AG20443 (cell line): Measurements from ENCODE around the gene ZNF91.
"Not testable (repeated sequence)": the region's sequence is repeated elsewhere in the genome, so short reads cannot be mapped to it uniquely, and the experiment has no call there.

ENCODE experiments used
- DNase-seq: peaks from one replicate; pipeline ENCODE4 v3.0.0; 2012; ENCODE audit warnings: low spot score, mixed read lengths

The ZNF91 gene

GRCh38 chr19:23395041-23395721, at the start of gene ZNF91:
ZNF91 (minus strand) TSS chr19:23395471; CDS start chr19:23395354, 117 bp downstream.
- peak; percentile 88 for DNase-seq

DNA sequence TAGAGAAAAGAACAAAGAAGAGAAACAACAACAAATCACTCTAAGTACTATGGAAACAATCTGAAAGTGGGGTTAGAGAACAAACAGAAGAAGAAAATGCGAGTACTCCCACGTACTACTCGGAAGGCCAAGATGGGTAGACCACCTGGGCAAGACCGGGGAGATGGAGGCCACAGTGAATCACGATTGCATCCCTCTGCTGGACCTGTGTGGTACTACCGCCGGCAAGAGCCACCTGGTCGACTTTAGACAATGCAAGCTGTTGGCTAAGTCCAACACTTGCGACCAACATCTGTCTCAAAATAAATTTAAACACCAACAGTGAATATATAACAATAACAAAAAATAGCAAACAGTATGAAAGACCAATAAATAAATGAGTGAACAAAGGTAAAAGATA, 45.5 kb upstream of the ZNF91 start:
- DNase-seq, result no peak

DNA sequence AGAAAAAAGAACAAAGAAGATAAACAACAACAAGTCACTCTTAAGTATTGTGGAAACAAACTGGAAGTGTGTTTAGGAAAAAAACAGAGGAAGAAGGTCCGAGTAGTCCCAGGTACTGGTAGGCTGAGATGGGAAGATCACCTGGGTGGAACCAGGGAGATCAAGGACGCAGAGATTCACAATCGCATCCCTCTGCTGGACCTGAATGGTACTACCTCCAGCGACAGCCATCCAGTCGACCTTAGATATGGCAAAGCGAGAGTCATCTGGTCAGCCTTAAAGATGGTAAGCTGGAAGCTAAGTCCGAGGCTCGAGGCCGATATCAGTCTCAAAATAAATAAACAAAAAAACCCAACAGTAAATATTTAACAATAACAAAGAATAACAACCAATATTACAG, 44.9 kb upstream of the ZNF91 start:
- no peak for DNase-seq

GRCh38 chr19:23439623-23440022, 44.4 kb upstream of the ZNF91 start:
- no peak for DNase-seq

DNA sequence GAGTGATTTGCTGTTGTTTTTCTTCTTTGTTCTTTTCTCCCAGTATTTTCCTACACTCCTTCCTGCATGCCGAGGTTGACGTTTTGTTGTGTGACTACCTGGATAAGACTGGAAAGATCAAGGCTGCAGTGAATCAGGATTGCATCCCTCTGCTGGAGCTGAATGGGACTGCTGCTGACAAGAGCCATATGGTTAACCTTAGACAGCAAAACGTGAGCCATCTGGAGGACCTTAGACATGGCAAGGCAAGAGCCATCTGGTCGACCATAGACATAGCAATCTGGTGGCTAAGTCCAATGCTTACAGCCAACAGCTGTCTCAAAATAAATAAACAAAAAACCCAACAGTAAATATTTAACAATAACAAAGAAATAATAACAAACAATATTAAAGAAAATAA, 42.6 kb upstream of the ZNF91 start:
- DNase-seq, result no peak

DNA sequence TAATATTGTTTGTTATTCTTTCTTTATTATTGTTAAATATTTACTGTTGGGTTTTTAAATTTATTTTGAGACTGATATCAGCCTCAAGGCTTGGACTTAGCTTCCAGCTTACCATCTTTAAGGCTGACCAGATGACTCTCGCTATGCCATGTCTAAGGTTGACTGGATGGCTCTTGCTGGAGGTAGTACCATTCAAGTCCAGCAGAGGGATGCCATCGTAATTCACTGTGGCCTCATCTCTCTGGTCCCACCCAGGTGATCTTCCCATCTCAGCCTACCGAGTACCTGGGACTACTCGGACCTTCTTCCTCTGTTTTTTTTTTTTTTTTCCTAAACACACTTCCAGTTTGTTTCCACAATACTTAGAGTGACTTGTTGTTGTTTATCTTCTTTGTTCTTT, 41.7 kb upstream of the ZNF91 start:
- no peak for DNase-seq

DNA sequence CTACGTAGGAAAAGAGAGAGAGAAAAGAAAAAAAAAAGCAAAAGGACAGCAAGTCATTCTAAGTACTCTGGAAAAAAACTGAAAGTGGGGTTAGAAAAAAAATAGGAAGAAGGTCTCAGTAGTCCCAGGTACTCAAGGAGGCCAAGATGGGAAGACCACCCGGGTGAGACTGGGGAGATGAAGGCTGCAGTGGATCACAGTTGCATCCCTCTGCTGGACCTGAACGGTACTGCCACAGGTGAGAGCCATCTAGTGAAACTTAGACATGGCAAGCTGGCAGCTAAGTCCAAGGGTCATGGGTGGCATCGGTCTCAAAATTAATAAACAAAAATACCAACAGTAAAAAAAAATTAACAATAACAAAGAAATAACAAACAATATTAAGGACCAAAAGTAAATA, 41.0 kb upstream of the ZNF91 start:
- DNase-seq, result no peak

GRCh38 chr19:23420824-23421223, 25.6 kb upstream of the ZNF91 start:
- DNase-seq, result no peak

GRCh38 chr19:23419261-23419660, 24.0 kb upstream of the ZNF91 start:
- not testable (repeated sequence) for DNase-seq

- peak; percentile 59 for DNase-seq
These were observed 20.4 kb upstream of the ZNF91 start for GRCh38 chr19:23415561-23416191.

DNA sequence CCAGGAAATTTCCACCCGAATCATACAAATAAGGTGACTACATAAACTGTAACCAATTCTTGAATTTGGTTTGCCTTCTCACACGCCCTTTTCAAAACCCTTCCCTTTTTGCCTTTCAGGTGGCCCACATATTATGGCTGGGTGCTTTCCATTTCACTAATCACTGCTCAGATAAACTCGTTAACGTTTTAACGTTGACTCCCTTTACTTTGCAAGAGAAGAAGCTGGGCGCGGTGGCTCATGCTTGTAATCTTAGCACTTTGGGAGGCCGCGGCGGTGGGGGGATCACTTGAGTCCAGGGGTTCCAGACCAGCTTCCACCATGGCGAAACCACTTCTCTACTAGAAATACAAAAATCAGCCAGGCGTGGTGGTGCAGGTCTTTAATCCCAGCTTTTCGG, 19.8 kb upstream of the ZNF91 start:
- DNase-seq, result no peak

GRCh38 chr19:23410155-23410554, 14.9 kb upstream of the ZNF91 start:
- DNase-seq, result no peak

DNA sequence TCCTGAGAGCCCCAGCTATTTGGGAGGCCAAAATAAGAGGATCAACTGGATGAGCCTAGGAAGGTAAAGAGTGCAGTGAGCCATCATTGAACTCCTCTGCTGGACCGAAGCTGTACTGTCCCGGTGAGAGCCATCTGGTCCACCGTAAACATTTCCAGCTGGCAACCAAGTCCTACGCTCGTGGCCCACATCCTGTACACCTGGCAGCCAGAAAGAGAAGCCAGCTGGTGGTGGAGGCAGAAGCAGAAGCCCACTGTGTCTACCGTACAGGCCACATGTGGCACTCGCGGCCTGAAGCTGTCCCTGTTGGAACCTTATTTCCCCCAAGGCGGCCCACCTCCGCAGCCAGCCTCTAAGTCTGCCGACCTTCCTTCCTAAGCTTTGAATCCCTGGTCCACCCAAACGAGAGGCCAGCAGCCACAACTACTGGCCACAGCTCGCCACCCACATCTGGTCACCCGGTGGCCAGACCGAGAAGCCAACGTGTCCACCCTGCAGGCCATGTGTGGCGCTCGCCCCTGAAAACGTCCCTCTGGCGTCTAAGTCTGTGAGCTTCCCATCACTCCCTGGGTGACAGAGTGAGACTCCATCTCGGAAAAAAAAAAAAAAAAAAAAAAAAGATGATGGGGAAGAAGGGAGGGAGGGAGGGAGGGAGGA, 14.2 kb upstream of the ZNF91 start:
- no peak for DNase-seq

DNA sequence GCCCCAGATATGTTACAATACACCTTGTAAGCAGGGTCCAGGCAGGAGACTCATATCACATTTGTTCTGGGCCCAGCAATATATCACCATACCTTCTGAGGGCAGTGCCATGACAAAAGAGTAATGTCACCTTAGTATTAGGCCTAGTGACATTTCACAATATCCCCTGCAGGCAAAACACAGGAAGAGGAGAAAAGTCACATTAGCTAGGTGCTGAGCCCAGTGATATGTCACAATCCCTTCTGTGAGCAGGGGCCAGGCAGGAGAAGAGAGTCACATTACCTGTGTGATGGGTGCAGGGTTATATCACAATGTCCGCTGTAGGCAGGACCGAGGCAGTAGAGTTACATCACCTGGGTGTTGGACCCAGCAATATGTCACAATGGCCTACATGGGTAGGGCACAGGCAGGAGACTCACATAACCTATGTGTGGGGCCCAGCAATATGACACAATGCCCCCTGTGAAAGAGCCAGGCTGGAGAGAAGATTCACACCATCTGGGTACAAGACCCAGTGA, 12.4 kb upstream of the ZNF91 start:
- no peak for DNase-seq

DNA sequence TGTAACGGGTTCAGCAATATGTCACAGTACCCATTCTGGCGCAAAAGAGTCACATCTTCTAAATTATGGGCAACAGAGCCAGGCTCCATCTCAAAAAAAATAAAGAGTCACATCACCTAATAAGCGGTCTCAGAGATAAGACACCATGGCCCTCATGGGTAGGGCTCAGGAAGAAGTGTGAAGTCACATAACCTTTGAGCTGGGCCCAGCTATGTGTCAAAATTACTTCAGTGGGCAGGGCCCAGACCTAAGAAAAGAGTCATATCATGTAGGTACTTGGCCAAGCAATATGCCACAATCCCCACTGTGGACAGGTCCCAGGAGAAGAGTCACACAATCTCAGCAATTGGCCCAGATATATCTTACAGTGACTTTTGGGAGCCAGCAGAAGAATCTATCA, 11.4 kb upstream of the ZNF91 start:
- DNase-seq, result no peak

DNA sequence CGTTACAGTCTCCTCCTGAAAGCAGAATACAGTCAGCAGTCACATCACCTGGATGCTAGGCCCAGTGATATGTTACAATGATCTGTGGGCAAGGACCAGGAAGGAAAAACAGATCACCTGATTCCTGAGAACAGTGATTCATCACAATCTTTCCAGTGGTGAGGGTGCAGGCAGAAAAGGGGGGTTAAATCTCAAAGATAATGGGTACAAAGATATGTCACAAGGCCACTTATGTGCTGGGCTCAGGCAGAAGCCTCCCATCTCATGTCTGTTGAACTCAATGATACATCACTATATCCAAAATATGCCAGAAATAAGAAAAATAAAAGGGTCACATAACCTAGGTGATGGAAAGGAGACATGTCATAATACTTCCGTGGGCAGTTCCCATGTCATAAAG, 10.8 kb upstream of the ZNF91 start:
- DNase-seq, result no peak

DNA sequence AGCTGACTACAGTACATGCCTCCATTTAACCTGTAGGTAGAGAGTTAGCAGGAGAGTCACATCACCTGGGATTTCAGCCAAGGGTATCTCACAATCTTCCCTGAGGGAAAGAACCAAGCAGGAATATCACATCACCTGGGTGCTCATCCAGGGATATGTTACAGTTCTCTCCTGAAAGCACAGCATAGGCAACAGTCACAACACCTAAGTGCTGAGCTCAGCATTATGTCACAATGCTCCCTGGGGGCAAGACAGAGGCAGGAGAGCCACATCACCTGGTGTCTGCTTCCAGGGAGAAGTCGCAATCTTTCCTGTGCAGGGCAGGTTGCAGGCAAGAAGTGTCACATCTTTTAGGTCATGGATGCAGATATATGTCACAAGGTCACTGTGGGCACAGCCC, 9.4 kb upstream of the ZNF91 start:
- DNase-seq, result no peak

- DNase-seq, result no peak
These were observed 8.5 kb upstream of the ZNF91 start for GRCh38 chr19:23403581-23404324.

DNA sequence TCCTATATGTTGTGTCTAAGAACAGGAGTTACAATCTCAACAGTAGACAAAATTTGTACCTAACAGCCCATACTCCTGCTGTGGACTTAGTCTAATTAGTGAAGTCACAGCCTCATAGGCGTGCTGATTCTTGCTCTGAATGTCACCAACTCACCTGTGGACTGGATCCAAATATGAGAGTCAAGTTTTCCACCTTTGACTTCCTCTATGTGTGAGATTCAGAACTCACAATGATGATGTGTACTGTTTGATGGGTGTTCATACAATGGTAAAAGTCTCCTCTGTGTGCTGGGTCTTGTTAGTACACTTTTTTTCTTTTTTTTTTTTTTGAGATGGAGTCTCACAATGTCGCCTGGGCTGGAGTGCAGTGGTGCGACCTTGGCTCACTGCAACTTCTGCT, 7.8 kb upstream of the ZNF91 start:
- DNase-seq, result no peak

GRCh38 chr19:23402388-23402787, 7.1 kb upstream of the ZNF91 start:
- DNase-seq, result no peak

DNA sequence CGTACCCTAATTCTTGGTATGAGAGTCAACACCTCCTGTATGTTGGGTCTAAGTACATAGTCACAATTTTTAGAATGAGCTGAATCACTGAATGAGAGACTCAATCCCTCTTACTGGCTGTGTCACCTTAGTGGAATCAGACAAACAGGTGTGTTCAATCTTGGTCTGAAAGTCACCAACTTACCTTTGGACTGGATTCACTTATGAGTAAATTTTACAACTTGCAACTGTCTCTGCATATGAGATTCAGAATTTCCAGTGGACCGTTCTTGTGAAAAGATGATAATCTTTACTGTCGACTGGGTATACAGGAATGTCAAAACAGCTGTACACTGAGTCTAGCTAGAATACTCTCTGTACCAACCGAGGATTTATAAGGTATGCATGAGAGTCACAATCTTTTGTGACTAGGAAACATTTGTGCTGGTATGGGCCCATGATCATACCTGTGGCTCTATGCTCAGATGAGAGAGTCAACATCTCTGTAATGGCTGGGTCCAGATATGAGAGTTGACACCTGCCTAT, 5.9 kb upstream of the ZNF91 start:
- no peak for DNase-seq

GRCh38 chr19:23399443-23399842, 4.2 kb upstream of the ZNF91 start:
- DNase-seq, result no peak
